HG03103 (cell line): Measurements from ENCODE around the gene CFTR.
"Not testable (repeated sequence)": the region's sequence is repeated elsewhere in the genome, so short reads cannot be mapped to it uniquely, and the experiment has no call there.

Experiments
- ATAC-seq: cut with Tn5 transposase; IDR thresholded peaks from one replicate; pipeline ENCODE4 v1.9.1; 2021; ENCODE audit warnings: low read depth; ENCODE audit not compliant: unreplicated experiment

The CFTR gene

GRCh38 chr7:117493460-117493859 is 13.6 kb downstream of the CFTR start:
- no peak for ATAC-seq

- no peak for ATAC-seq
Observed at GRCh38 chr7:117495308-117495707, 15.5 kb downstream of the CFTR start.

- no peak for ATAC-seq
Observed at GRCh38 chr7:117502331-117502730, 22.5 kb downstream of the CFTR start.

- no peak for ATAC-seq
Observed at GRCh38 chr7:117505238-117505637, 25.4 kb downstream of the CFTR start.

- no peak for ATAC-seq
Observed at GRCh38 chr7:117508676-117509075, 28.9 kb downstream of the CFTR start.

- not testable (repeated sequence) for ATAC-seq
Observed at GRCh38 chr7:117517194-117517593, 37.4 kb downstream of the CFTR start.

GRCh38 chr7:117530390-117530789 is 50.6 kb downstream of the CFTR start:
- no peak for ATAC-seq

GRCh38 chr7:117531595-117532244 is 51.9 kb downstream of the CFTR start:
- ATAC-seq = no peak

GRCh38 chr7:117538053-117538452 is 58.2 kb downstream of the CFTR start:
- ATAC-seq = no peak

GRCh38 chr7:117544061-117544460 is 64.2 kb downstream of the CFTR start:
- ATAC-seq = no peak

GRCh38 chr7:117548035-117548434 is 68.2 kb downstream of the CFTR start:
- no peak for ATAC-seq

- ATAC-seq = no peak
Observed at GRCh38 chr7:117550625-117551024, 70.8 kb downstream of the CFTR start.

- no peak for ATAC-seq
Observed at GRCh38 chr7:117552660-117553059, 72.8 kb downstream of the CFTR start.

GRCh38 chr7:117555260-117555659 is 75.4 kb downstream of the CFTR start:
- ATAC-seq = no peak

GRCh38 chr7:117559391-117559790 is 79.6 kb downstream of the CFTR start:
- ATAC-seq = no peak

GRCh38 chr7:117560030-117560429 is 80.2 kb downstream of the CFTR start:
- no peak for ATAC-seq

- ATAC-seq = no peak
Observed at GRCh38 chr7:117562759-117563158, 82.9 kb downstream of the CFTR start.

- ATAC-seq = no peak
Observed at GRCh38 chr7:117564080-117564479, 84.3 kb downstream of the CFTR start.

- no peak for ATAC-seq
Observed at GRCh38 chr7:117564627-117565026, 84.8 kb downstream of the CFTR start.

GRCh38 chr7:117565226-117565625 is 85.4 kb downstream of the CFTR start:
- ATAC-seq = no peak

GRCh38 chr7:117567781-117568180 is 88.0 kb downstream of the CFTR start:
- ATAC-seq = no peak

- ATAC-seq = no peak
Observed at GRCh38 chr7:117572856-117573620, 93.2 kb downstream of the CFTR start.
